Eye (tissue), 1 donor: Measurements from ENCODE around the gene TNFRSF19.
"Not testable (repeated sequence)": the region's sequence is repeated elsewhere in the genome, so short reads cannot be mapped to it uniquely, and the experiment has no call there.

Experiments
- DNase-seq: peaks from one replicate; pipeline ENCODE4 v3.0.0-alpha.2; 2015

Gene TNFRSF19

DNA sequence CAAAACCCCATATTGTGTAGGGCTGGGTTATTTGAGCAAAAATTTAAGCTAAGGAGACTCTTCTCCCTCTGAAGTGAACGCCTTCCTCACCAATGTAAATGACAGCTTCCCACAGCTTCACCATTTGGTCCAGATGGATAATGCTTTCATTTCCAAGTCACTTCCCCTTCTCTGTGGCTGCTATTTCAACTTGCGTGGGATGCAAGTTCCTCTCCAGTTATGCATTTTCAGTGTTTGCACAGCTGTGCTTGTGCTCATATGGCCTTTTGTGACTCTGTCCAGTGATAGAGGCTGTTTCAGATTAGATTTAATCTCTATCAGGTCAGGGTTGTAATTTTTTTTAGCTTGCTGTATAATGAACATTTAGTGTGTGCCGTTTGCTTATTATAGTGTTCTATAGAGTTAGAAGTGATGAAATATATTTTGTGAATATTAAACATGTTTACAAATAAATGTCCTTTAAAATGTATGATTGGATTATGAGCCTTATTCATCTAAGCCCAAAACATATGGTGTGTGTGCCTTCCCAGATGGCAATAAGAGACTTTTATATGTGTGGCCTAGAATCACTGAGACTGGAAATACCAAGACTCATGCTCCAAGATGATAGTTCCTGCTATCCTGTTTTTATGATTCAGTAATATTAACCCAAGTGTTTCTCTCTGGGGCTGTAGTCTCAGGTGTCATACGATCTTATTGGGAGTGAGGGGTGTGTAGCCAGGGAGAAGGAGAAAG lies 86.6 kb downstream of the TNFRSF19 start:
- DNase-seq = peak; percentile 60

DNA sequence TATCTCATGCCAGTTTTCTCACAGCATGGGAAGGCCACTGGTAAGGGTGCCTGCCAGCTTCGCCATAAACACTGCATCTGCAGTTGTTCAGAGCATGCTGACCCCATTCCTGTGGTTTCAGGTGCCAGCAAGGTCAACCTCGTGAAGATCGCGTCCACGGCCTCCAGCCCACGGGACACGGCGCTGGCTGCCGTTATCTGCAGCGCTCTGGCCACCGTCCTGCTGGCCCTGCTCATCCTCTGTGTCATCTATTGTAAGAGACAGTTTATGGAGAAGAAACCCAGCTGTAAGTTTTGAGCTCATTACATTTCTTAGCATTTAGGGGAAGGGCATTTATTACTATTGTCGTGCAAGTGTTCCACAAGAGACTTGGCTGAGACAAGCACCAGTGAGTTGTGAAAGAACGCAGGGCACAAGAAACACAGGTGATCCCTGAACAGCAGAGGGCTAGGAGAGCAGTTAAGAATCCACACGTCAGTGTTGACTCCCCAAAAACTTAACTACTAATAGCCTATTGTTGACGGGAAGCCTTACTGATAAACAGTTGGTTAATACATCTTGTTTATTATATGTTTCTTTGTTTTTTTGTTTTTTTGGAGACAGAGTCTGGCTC lies 88.8 kb downstream of the TNFRSF19 start:
- no peak for DNase-seq

DNA sequence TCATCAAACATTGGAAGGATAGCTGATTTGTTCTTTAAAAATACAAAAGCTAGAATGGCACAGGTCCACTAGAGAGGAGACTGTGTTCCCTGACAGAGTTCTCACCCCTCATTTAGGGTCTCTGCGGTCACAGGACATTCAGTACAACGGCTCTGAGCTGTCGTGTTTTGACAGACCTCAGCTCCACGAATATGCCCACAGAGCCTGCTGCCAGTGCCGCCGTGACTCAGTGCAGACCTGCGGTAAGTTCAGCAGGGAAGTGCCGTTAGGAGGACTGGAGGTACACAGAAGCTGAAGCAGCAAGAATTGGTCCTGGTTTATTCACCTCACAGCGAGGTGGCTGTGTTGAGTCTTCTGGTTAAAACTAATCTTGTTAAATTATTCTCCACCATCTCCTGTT lies 90.0 kb downstream of the TNFRSF19 start:
- DNase-seq = no peak

DNA sequence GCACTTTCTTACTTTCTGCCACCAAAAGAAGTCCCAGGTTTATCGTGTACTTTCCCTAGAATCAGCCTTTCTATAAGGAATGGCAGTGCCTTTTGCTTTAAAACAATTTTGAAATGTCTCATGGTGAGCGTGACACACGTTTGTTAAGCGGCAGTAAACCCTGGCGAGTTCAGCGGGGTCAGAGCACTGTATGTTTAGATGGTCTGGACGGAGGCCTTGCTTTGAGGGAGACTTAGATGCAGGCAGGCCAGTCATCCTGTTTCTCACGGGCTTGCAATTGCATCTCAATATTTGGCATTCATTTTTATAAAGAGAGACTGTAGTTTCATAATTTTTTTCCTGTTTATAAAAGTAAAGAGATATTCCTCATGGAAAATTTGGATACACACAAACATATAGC lies 96.4 kb downstream of the TNFRSF19 start:
- DNase-seq = no peak

DNA sequence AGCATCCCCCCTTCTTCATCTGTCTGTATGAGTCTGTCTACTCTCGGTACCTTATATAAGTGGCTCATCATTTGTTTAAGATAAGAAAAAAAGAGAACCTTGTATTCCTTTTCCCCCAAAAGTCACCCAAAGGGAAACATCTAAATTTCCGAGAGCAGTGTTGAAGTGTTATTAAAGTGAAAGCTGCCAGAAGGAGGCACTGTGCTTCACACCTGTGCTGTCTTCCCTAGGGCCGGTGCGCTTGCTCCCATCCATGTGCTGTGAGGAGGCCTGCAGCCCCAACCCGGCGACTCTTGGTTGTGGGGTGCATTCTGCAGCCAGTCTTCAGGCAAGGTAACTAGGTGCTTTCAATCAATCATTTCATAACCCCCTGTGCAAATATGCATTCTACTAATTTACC lies 97.5 kb downstream of the TNFRSF19 start:
- DNase-seq = no peak

DNA sequence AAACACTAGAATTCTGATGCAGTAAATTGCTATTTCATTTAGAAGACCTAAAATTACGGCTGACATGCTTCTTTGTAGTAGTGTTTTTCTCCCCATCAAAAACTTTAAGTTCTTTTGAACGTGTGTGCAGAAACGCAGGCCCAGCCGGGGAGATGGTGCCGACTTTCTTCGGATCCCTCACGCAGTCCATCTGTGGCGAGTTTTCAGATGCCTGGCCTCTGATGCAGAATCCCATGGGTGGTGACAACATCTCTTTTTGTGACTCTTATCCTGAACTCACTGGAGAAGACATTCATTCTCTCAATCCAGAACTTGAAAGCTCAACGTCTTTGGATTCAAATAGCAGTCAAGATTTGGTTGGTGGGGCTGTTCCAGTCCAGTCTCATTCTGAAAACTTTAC lies 98.3 kb downstream of the TNFRSF19 start:
- no peak for DNase-seq

DNA sequence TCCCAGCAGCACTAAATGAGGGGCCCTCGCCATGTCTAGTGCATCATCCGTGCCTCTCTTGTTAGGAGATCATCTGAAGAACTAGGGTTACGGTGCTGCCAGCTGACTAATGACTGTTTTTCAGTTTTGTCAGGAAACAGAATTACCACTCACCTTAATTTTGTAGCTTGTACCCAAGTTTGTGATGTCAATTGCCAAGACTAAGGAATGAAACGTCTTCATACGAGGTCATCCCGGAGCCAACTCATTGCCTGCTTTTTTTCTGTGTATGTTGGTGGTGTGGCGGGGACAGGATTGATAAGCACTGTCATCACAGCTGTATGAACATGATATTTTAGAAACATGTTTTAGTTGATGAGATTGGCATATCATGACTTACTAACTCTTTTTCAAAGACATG lies 100.6 kb downstream of the TNFRSF19 start:
- no peak for DNase-seq

DNA sequence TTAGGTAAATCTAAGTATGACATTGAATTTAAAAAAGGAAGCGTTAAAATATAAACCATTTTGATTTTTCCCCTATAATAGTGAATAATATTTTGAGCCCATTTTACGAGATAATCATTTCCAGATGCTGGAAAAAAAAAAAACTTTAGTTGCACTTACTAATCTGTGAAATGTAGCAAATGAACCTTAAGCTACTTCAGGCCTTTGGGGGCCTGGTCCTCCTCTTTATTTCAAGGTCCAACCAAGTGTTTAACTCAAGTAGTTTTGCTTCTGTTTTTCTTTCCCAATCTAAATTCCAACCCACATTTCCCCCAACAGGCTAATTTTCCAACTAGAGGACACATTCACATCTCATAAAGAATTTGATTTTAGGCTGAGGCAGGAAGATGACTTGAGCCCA lies 101.2 kb downstream of the TNFRSF19 start:
- no peak for DNase-seq

DNA sequence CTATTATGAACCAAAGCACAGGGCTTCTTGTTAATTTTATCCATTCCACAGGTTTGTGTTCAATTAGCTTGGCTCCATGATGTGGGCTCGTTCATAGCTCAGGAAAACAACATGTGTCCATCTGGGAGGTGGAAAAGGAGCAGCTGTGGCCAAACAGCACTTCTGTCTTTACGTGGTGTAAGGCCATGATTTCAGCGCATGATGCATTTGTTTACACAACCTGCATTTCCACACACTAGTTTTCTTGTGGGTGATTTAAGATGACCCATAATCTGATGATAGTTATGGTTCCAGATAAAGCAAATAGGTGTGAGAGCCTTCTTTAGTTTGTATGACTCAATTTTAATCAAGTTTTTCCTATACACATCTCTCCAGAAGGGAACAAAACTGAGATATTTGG lies 101.7 kb downstream of the TNFRSF19 start:
- DNase-seq = no peak

DNA sequence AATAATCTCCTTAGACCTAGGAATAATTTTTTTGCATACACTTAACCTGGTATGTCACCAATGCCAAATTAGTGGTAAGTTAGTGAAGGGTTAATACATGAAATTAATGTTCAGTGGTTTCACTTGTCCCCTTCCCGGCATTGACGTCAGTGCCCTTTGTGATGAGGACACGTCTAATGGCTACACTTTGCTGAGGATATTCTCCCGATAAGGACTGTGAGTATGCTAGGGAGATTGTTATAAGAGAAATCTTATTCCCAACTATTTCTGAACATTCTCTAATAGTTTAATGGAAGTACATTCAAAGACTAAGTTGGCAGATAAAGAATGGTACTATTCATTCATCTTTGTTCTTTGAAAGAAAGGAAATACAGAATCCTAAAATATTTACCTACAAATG lies 102.4 kb downstream of the TNFRSF19 start:
- no peak for DNase-seq

DNA sequence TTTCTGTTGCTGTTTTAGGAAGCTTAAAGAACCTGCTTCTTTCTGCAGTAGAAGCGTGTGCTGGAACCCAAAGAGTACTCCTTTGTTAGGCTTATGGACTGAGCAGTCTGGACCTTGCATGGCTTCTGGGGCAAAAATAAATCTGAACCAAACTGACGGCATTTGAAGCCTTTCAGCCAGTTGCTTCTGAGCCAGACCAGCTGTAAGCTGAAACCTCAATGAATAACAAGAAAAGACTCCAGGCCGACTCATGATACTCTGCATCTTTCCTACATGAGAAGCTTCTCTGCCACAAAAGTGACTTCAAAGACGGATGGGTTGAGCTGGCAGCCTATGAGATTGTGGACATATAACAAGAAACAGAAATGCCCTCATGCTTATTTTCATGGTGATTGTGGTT lies 103.1 kb downstream of the TNFRSF19 start:
- DNase-seq = peak; percentile 35

DNA sequence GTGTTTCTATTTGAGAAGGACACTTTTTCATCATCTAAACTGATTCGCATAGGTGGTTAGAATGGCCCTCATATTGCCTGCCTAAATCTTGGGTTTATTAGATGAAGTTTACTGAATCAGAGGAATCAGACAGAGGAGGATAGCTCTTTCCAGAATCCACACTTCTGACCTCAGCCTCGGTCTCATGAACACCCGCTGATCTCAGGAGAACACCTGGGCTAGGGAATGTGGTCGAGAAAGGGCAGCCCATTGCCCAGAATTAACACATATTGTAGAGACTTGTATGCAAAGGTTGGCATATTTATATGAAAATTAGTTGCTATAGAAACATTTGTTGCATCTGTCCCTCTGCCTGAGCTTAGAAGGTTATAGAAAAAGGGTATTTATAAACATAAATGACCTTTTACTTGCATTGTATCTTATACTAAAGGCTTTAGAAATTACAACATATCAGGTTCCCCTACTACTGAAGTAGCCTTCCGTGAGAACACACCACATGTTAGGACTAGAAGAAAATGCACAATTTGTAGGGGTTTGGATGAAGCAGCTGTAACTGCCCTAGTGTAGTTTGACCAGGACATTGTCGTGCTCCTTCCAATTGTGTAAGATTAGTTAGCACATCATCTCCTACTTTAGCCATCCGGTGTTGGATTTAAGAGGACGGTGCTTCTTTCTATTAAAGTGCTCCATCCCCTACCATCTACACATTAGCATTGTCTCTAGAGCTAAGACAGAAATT lies 103.8 kb downstream of the TNFRSF19 start:
- DNase-seq = no peak

DNA sequence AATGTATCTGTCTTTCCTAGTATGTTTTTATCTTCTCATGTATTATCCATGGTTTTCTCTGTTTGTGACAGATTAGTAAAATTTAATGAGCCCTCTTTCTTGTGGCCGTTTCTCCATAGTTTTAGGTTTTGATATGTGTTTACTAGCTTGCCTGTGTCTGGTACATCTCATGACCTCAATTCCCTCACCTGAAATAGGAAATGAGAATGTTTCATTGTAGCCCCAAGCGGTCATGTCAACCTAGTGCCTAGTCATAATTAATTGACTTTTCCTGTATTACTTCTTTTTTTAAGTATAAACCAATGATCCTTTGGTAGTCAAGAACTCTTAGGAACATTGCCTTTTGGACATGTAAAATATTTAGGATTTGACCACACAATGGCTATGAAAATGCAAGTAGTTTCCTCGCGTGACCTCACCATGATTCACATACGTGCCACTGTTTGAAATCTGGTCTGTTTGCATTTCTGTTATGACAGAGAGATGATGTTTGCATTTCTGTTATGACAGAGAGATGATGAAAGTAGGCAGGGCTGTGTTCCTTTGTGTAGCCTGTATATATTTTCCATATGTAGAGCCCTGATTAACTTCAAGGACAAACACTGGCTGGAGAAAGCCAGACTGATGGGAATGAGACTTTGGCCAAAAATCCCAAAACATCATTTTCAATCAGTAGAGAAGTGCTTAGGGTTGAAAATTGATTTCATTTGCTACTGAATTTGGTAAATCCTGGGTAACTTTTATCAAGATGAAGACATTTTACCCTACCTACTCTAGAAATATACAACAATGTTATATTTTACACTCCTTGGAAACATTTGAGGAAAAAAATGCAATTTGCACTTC lies 104.8 kb downstream of the TNFRSF19 start:
- no peak for DNase-seq

DNA sequence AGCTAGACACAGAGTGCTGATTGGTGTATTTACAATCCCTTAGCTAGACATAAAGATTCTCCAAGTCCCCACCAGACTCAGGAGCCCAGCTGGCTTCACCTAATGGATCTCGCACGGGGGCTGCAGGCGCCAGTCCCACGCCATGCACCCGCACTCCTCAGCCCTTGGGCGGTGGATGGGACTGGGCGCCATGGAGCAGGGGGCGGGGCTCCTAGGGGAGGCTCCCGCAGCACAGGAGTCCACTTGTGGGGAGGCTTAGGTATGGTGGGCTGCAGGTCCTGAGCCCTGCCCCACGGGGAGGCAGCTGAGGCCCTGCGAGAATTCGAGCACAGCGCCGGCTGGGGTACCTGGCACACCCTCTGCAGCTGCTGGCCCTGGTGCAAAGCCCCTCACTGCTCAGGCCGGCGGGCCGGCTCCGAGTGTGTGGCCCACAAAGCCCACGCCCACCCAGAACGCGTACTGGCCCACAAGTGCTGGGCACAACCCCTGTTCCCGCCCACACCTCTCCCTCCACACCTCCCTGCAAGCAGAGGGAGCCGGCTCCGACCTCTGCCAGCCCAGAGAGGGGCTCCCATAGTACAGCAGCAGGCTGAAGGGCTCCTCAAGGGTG lies 107.6 kb downstream of the TNFRSF19 start:
- not testable (repeated sequence) for DNase-seq

DNA sequence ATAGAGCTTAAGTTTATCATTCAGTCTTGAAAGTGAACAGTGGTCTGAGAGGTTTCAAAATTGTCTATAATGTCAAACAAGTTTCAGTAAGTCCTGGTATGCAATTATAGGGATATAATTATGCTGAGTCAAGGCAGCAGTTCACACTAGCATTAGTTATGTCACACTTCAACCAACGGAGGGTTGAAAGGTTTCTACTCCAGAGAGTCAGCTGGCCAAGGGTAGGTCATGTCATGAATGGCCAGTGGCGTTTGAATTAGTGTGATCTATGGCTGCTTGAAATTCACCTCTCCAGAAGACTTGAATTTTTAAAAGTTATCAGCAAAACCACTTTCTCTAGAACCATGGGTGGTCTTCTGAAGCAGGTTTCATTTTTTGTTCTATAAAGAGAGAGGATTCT lies 108.6 kb downstream of the TNFRSF19 start:
- no peak for DNase-seq

DNA sequence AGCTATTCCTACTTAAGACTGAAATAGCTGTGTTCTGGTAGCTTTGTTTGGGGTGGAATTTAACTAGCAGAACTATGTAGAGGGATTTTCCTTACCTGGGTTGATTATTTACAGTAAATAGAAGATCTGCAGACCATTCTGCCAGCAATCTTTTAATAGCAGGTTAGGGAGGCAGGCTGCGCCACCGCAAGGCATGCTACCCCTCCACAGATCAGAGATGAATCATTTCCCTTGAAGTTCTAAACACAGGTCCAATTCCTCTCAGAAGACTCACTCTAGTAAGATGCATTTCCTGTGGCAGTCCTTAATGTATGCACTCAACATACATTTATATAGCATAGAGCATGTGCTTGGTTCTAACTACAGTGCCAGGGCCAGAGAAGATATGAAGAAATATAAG lies 109.0 kb downstream of the TNFRSF19 start:
- no peak for DNase-seq

DNA sequence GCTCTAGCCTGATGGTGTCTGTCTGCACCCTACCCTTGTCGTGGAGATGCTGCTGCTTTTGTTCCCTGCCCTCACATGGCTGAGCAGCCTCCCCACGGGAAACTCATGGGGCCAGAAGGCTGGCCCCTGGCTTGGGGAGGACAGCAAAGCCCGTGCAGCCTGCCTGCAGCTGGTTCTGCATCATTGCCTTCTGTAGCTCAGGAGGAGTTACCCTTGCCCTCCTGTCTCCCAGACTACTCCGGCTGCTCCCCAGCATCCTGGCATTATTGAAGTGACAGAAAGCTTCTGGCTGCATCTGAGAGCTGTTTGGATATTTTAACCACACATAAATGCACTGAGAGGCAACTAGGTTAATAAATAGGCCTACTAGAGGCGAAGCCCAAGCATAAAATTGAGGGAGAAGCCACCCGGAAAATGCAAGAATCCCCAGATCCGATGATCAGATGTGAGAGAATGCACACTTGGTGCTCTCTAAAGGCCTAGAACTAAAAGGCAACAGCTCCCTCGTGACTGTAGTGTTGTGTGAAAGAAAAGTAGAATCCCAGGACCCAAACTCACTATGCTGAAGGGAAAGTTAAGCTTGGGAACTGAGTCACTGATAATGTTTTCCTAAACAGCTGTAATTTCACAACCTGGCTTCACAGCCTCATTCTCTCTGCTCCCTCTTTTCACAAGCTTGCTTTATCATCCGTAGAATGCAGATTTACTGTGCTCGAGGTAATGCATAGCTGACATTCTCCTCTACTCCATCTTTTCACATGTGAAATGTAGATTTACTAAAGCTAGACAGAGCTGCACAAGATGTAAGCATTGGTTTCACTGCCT lies 110.8 kb downstream of the TNFRSF19 start:
- peak; percentile 37 for DNase-seq

DNA sequence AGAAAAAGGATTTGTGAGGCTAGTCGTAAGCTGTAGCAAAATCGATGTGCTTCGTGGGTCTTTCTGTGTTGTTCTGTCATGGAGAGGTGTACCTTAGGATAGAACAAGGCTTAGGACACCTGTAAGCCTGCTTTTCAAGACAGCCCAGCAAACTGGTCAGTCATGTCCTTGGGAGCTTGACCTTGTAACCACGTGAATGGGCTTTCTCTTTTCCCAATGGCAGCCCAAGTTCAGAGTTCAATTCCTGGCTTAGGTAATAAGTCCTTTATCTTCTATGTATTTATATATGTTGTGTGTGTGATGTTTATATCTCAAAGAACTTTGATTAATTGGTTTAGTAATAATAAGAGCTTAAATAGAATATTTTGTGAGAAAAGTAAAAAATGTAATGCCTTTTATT lies 112.9 kb downstream of the TNFRSF19 start:
- DNase-seq = no peak

DNA sequence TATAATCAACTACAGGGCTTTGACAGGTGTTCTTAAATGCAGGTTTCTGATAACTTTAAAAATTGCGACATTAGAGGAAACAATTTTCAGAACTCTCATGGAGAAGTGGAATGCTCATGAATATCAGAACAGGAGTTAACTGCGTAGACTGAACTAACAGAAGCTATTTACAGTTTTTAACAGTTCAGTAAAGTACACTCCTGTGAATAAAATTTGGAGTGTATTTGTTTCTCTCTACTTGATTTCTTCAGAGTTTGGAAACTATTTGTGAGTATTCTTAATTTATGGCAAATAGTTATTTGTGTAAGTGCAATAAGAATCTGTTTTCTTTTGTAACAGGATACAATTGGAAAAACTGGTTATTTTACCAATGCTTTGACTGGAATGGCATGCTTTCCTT lies 114.4 kb downstream of the TNFRSF19 start:
- DNase-seq = peak; percentile 21

DNA sequence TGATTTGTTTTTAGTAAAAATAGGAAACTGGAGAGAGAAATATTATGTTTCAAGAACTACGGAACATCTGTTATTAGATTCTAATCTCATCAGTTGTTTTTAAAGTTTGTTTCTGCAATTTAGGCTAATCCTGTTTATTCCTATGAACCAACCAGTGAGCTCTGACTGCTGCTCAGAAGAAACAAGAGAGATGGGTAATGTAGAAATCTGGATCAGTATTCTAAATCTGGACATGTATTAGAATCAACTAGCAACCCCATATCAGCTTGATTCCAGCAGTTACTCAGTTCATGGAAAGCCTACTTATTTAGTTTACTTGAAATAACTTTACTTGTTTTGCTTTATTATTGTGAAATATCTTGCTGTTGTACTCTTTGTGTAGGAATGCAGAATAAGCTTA lies 115.2 kb downstream of the TNFRSF19 start:
- DNase-seq = no peak

DNA sequence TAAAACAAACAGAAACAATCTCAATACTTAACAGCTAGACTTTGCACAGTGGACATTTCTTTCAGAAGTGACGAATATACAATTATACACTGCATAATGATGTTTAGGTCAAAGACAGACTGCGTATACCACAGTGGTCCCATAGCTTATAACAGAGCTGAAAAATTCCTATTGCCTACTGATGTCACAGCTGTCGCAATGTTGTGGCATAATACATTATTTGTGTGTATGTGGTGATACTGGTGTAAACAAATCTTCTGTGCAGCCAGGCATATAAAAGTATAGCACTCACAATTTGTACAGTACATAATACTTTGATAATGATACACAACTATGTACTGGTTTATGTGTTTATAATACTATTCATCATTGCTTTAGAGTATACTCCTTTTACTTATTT lies 116.7 kb downstream of the TNFRSF19 start:
- no peak for DNase-seq

DNA sequence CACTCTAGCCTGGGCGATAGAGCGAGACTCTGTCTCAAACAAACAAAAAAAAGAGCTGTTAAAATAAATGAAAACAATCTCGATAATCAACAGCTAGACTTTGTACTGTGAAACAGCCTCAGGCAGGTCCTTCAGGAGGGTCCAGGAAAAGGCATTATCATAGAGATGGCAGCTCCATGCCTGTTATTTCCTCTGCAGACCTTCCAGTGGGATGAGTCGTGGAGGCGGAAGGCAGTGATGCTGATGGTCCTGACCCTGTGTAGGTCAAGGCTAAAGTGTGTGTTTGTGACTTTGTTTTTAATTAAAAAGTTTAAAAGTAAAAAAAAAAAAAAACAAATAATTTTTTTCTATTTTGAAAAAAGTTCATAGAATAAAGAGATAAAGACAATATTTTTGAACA lies 117.4 kb downstream of the TNFRSF19 start:
- DNase-seq = no peak
